Neuronal stem cell (in vitro differentiated cells): ENCODE measurements around the gene OR5A1.

Experiments
- DNase-seq: peaks from one replicate; pipeline ENCODE4 v3.0.0-alpha.2; 2013; ENCODE audit warnings: low spot score
- H2AFZ ChIP-seq: one replicate; pipeline ENCODE4 v1.6.1; 2013; ENCODE audit warnings: mild to moderate bottlenecking, low read length, inconsistent platforms
- H2AK5ac ChIP-seq: 2 replicates; pipeline ENCODE4 v1.6.1; 2013; ENCODE audit warnings: low read depth, mild to moderate bottlenecking, inconsistent platforms, low read length, moderate library complexity, mixed read lengths
- H2BK120ac ChIP-seq: 2 replicates; pipeline ENCODE4 v1.6.1; 2013; ENCODE audit warnings: low read depth, mild to moderate bottlenecking, inconsistent platforms, low read length, moderate library complexity, mixed read lengths
- H2BK12ac ChIP-seq: one replicate; pipeline ENCODE4 v1.6.1; 2013; ENCODE audit warnings: low read length, inconsistent platforms
- H2BK15ac ChIP-seq: 2 replicates; pipeline ENCODE4 v1.6.1; 2013; ENCODE audit warnings: mild to moderate bottlenecking, low read length, inconsistent platforms, mixed read lengths
- H2BK5ac ChIP-seq: one replicate; pipeline ENCODE4 v1.6.1; 2013; ENCODE audit warnings: inconsistent platforms, mild to moderate bottlenecking, low read length, moderate library complexity
- H3K14ac ChIP-seq: one replicate; pipeline ENCODE4 v1.6.1; 2013; ENCODE audit warnings: low read length, inconsistent platforms
- H3K18ac ChIP-seq: 2 replicates; pipeline ENCODE4 v1.6.1; 2013; ENCODE audit warnings: low read length, inconsistent platforms
- H3K23ac ChIP-seq: 2 replicates; pipeline ENCODE4 v1.6.1; 2013; ENCODE audit warnings: low read depth, mild to moderate bottlenecking, mixed read lengths, low read length, inconsistent platforms; ENCODE audit not compliant: poor library complexity
- H3K27ac ChIP-seq: replicated peaks from 3 replicates; pipeline ENCODE4 v1.5.1; 2013; ENCODE audit warnings: low read length, inconsistent platforms
- H3K27me3 ChIP-seq, 3 experiments: 2 replicates each; pipeline ENCODE4 v1.6.1; 2013; ENCODE audit warnings: low read length in 3 of 3, mild to moderate bottlenecking in 2 of 3, inconsistent platforms in 1 of 3, low read depth in 1 of 3, mixed read lengths in 1 of 3, moderate library complexity in 1 of 3; ENCODE audit not compliant: control insufficient read depth in 3 of 3, insufficient read depth in 3 of 3
- H3K36me3 ChIP-seq, 2 donors: replicated peaks in 1 of 2; 2 replicates each; pipeline ENCODE4 v1.6.1; 2013; ENCODE audit warnings: low read length in 2 of 2; ENCODE audit not compliant: control insufficient read depth in 2 of 2, insufficient read depth in 2 of 2
- H3K4ac ChIP-seq: 2 replicates; pipeline ENCODE4 v1.6.1; 2013; ENCODE audit warnings: inconsistent platforms, mild to moderate bottlenecking, low read length, moderate library complexity
- H3K4me1 ChIP-seq, 2 donors: 1 replicate in 1 of 2; 2 replicates in 1 of 2; pipeline ENCODE4 v1.6.1; 2013; ENCODE audit warnings: low read length in 2 of 2, low read depth in 1 of 2; ENCODE audit not compliant: control insufficient read depth in 2 of 2, insufficient read depth in 1 of 2
- H3K4me2 ChIP-seq: one replicate; pipeline ENCODE4 v1.6.1; 2013; ENCODE audit warnings: mild to moderate bottlenecking, low read length, inconsistent platforms; ENCODE audit not compliant: insufficient read depth, poor library complexity, severe bottlenecking
- H3K4me3 ChIP-seq, 2 donors: 2 replicates each; pipeline ENCODE4 v1.5.1; 2013; ENCODE audit warnings: low read length in 2 of 2, mild to moderate bottlenecking in 2 of 2, inconsistent platforms in 1 of 2, moderate library complexity in 1 of 2
- H3K79me1 ChIP-seq: one replicate; pipeline ENCODE4 v1.6.1; 2013; ENCODE audit warnings: low read depth, mild to moderate bottlenecking, inconsistent platforms, low read length, moderate library complexity
- H3K9ac ChIP-seq: one replicate; pipeline ENCODE4 v1.6.1; 2013; ENCODE audit warnings: mild to moderate bottlenecking, low read depth, low read length, inconsistent platforms; ENCODE audit not compliant: poor library complexity
- H3K9me3 ChIP-seq, 2 donors: replicated peaks in 1 of 2; 2 replicates each; pipeline versions ENCODE3 to v1.6.1; 2013; ENCODE audit warnings: low read length in 2 of 2, mild to moderate bottlenecking in 2 of 2, inconsistent platforms in 1 of 2, low read depth in 1 of 2, mixed read lengths in 1 of 2, moderate library complexity in 1 of 2; ENCODE audit not compliant: control insufficient read depth in 2 of 2, insufficient read depth in 1 of 2
- H4K8ac ChIP-seq: one replicate; pipeline ENCODE4 v1.6.1; 2013; ENCODE audit warnings: low read depth, mild to moderate bottlenecking, inconsistent platforms, low read length, moderate library complexity
- H4K91ac ChIP-seq: one replicate; pipeline ENCODE4 v1.6.1; 2013; ENCODE audit warnings: low read length, low read depth, mild to moderate bottlenecking, inconsistent platforms; ENCODE audit not compliant: poor library complexity
- WGBS, 2 donors: extraction: QIAGEN DNeasy Blood & Tissue Kit; methylation state at CpG; one replicate each; pipeline ENCODE4 v1.1.7; 2013; ENCODE audit warnings: missing lambda C conversion rate in 2 of 2, mixed read lengths in 1 of 2; ENCODE audit not compliant: insufficient read length in 2 of 2, insufficient replicate concordance in 1 of 2; ENCODE audit errors: extremely low coverage in 2 of 2; 5-methylcytosine and 5-hydroxymethylcytosine counted together

Gene OR5A1

GRCh38 chr11:59403546-59403945, 32.7 kb upstream of the OR5A1 start:
- Histone ChIP-seq H3K4me2 (no peak overlapping the region), H2AFZ (no peak overlapping the region), H3K4me3 (no peak overlapping the region), H3K36me3 (no peaks in the 10 kb centered on the region), H4K8ac (no peak overlapping the region), H3K9me3 (peaks cover 0 to 8% of the 10 kb centered on the region in 2 donors), H2AK5ac (no peak overlapping the region), H3K27me3 (peaks cover 0 to 2% (median 0%) of the 10 kb centered on the region in 3 experiments), H3K4me1 (no peaks in the 10 kb centered on the region), H3K14ac (no peak overlapping the region), H3K18ac (no peak overlapping the region), H3K27ac (no peak overlapping the region), H4K91ac (no peak overlapping the region), H3K23ac (no peak overlapping the region), H2BK5ac (no peak overlapping the region), H2BK120ac (no peak overlapping the region), H3K79me1 (no peaks in the 10 kb centered on the region), H2BK15ac (no peak overlapping the region), H2BK12ac (no peak overlapping the region), H3K9ac (no peak overlapping the region), H3K4ac (no peak overlapping the region)
- DNase-seq = no peak

- H2BK15ac ChIP-seq = no peak overlapping the region
- no peak overlapping the region for H3K18ac ChIP-seq
- H3K14ac ChIP-seq = no peak overlapping the region
- no peak overlapping the region for H4K8ac ChIP-seq
- no peaks in the 10 kb centered on the region for H3K79me1 ChIP-seq
- H2BK12ac ChIP-seq = no peak overlapping the region
- no peak overlapping the region for H4K91ac ChIP-seq
- no peak overlapping the region for H2BK120ac ChIP-seq
- no peak overlapping the region for H3K23ac ChIP-seq
- DNase-seq = no peak
- no peak overlapping the region for H3K27ac ChIP-seq
- H2AFZ ChIP-seq = no peak overlapping the region
- no peak overlapping the region for H2BK5ac ChIP-seq
- H3K4ac ChIP-seq = no peak overlapping the region
- WGBS, 2 donors = no CpG with 5 or more reads among the region's 2 CpGs
- no peak overlapping the region for H2AK5ac ChIP-seq
- H3K4me1 ChIP-seq = no peaks in the 10 kb centered on the region
- no peak overlapping the region for H3K4me2 ChIP-seq
- no peaks in the 10 kb centered on the region for H3K9me3 ChIP-seq
- H3K36me3 ChIP-seq = no peaks in the 10 kb centered on the region
- H3K27me3 ChIP-seq = no peaks in the 10 kb centered on the region
- no peak overlapping the region for H3K4me3 ChIP-seq
- H3K9ac ChIP-seq = no peak overlapping the region
Measured at GRCh38 chr11:59413646-59414045, 22.6 kb upstream of the OR5A1 start.

GRCh38 chr11:59415111-59415510, 21.2 kb upstream of the OR5A1 start:
- Histone ChIP-seq H4K91ac (no peak overlapping the region), H3K9ac (no peak overlapping the region), H2AFZ (no peak overlapping the region), H3K79me1 (no peaks in the 10 kb centered on the region), H3K36me3 (no peaks in the 10 kb centered on the region), H4K8ac (no peak overlapping the region), H3K27me3 (no peaks in the 10 kb centered on the region), H3K27ac (no peak overlapping the region), H3K14ac (no peak overlapping the region), H2BK15ac (no peak overlapping the region), H2BK12ac (no peak overlapping the region), H3K4me3 (no peak overlapping the region), H2BK120ac (no peak overlapping the region), H3K4me2 (no peak overlapping the region), H3K4ac (no peak overlapping the region), H3K18ac (no peak overlapping the region), H3K23ac (no peak overlapping the region), H3K4me1 (no peaks in the 10 kb centered on the region), H2BK5ac (no peak overlapping the region), H3K9me3 (no peaks in the 10 kb centered on the region), H2AK5ac (no peak overlapping the region)
- WGBS, 2 donors = no CpG with 5 or more reads among the region's 1 CpG
- no peak for DNase-seq

- Histone ChIP-seq H3K18ac (no peak overlapping the region), H3K79me1 (no peaks in the 10 kb centered on the region), H3K36me3 (no peaks in the 10 kb centered on the region), H2BK12ac (no peak overlapping the region), H4K91ac (no peak overlapping the region), H2AK5ac (no peak overlapping the region), H2BK15ac (no peak overlapping the region), H3K4me3 (no peak overlapping the region), H3K4me2 (no peak overlapping the region), H3K4ac (no peak overlapping the region), H2AFZ (no peak overlapping the region), H3K23ac (no peak overlapping the region), H3K9me3 (no peaks in the 10 kb centered on the region), H3K4me1 (no peaks in the 10 kb centered on the region), H3K27ac (no peak overlapping the region), H4K8ac (no peak overlapping the region), H3K14ac (no peak overlapping the region), H3K9ac (no peak overlapping the region), H3K27me3 (no peaks in the 10 kb centered on the region), H2BK120ac (no peak overlapping the region), H2BK5ac (no peak overlapping the region)
- no peak for DNase-seq
- WGBS, 2 donors = no CpG with 5 or more reads among the region's 5 CpGs
Measured at GRCh38 chr11:59416613-59417012, 19.7 kb upstream of the OR5A1 start.
